CD4-positive, alpha-beta T cell treated with Interleukin-12 subunit alpha and Interleukin-12 subunit beta, for 1 hour (primary cell): ENCODE measurements around the gene PDP2.
"Not testable (repeated sequence)": the region's sequence is repeated elsewhere in the genome, so short reads cannot be mapped to it uniquely, and the experiment has no call there.

Source experiments
- DNase-seq: peaks from one replicate; pipeline ENCODE4 v3.0.0-alpha.2; 2020

PDP2 gene

GRCh38 chr16:66888647-66889615 is 8.6 kb downstream of the PDP2 start:
- no peak for DNase-seq

- no peak for DNase-seq
These were observed 9.3 kb downstream of the PDP2 start for GRCh38 chr16:66889622-66890021.

- DNase-seq: no peak
These were observed 10.5 kb downstream of the PDP2 start for GRCh38 chr16:66890799-66891198.

- no peak for DNase-seq
These were observed 11.0 kb downstream of the PDP2 start for GRCh38 chr16:66891360-66891759.

- DNase-seq: no peak
These were observed 11.5 kb downstream of the PDP2 start for GRCh38 chr16:66891797-66892196.

- no peak for DNase-seq
These were observed 13.7 kb downstream of the PDP2 start for GRCh38 chr16:66894055-66894454.

DNA sequence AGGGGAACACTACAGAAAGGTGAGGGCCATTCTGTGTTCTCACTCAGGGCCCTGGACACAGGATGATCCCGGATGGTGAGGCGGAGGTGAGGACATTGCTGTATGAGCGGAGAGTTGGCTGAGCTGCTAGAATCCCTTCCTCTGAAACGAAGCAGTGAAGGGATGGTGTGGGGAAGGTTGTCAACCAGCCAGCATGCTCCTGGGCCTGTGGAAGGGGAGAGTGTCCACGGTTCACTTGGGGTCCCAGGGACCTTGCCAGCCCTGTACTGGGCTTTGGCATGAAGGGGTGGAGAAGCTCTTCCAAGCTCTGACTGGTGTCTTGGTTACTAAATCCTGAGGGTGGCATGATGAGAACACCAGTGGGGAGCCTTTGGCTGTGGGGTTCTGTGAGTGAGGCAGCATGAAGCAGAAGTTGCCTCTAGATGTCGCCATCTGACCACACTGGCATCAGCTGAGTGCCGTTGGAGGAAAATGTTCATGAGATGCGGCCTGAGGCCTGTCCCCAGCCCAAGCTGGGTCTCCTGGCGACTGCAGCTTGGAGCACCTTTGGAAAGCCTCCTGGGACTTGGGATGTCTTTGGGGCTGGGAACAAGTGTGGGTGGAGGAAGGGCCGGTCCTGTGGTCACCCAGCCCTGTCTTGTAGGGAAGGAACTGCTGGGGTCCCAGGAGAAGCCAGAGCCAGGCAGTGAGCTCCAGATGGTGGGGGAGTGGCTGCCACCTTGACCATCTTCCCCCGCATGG is 14.8 kb downstream of the PDP2 start:
- DNase-seq: peak; percentile 65

GRCh38 chr16:66895689-66895979 is 15.3 kb downstream of the PDP2 start:
- no peak for DNase-seq

DNA sequence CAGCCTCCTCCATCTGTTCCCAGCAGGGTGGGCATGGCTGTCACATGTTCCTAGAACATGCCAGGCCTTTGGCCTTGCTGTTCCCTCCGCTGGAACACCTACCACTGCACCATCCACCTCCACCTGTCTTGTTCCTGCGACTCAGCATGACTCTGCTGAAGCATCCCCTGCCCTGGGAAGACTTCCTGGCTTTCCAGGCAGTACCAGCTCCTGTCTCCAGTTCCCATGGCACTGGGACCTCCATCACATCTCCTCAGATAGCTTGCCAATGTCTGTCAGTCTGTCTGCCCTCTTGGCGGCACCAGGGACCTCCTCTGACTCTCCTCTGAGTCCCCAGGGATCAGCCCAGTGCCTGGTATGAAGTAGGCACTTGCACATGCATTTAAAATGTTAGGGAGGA is 15.7 kb downstream of the PDP2 start:
- no peak for DNase-seq

- not testable (repeated sequence) for DNase-seq
These were observed 16.4 kb downstream of the PDP2 start for GRCh38 chr16:66896682-66897081.

DNA sequence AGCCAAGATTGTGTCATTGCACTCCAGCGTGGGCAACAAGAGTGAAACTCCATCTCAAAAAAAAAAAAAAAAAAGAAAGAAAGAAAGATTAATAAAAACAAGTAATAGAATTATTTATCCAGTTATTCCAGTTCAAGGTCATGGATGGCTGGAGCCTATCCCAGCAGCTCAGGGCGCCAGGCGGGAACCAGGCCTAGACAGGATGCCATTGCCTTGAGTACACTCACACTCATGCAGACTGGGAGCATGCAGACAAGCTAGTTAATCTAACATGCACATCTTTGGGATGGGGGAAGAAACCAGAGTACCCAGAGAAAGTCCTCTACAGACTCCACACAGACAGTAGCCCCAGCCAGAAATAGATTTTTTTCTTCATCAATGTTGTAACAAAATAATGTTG is 17.9 kb downstream of the PDP2 start:
- no peak for DNase-seq

DNA sequence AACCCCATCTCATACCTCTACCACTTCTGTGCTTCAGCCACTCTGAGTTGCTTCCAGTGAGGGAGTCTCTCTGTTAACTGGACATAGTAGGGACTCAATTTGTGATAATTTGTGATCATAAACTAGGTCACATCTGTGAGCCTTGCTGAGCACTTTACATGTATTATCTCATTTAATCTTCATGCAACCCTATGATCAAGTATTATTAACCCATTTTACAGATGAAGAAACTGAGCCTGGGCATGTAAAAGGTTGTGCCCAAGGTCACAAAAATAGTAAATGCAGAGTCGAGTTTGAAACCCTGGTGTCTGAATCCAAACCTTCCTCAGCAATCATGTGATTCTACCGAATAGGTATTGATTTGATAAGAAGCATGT is 18.6 kb downstream of the PDP2 start:
- DNase-seq: no peak

DNA sequence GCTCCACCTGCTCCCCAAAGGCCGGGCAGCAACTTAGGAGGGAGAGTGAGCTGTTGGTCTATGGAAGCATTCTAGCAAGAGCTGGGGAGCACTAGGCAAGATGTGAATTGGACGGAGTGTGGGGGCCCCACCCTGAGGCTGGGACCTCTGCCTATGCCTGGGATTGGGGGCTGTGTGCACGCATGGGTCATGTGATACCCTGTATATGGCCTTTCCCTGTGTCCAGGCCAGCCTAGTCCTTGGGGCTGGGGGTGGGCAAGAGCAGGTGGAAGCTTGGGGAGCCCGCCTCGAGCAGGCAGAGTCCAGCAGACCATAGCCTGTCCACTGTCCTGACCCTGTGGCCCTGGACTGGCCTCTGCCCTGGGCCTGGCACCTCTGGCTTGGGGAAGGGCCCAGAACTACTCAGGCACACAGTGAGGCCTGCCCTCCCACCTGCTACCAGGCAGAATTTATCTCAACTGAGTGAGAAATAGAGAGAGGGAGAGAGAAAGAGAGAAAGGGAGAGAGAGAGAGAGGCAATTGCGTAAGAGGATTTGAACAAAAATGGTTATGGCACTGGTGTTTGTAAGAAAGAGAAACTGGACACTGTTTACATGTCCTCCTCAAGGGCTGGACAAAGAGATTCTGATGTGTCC is 19.1 kb downstream of the PDP2 start:
- DNase-seq: no peak

DNA sequence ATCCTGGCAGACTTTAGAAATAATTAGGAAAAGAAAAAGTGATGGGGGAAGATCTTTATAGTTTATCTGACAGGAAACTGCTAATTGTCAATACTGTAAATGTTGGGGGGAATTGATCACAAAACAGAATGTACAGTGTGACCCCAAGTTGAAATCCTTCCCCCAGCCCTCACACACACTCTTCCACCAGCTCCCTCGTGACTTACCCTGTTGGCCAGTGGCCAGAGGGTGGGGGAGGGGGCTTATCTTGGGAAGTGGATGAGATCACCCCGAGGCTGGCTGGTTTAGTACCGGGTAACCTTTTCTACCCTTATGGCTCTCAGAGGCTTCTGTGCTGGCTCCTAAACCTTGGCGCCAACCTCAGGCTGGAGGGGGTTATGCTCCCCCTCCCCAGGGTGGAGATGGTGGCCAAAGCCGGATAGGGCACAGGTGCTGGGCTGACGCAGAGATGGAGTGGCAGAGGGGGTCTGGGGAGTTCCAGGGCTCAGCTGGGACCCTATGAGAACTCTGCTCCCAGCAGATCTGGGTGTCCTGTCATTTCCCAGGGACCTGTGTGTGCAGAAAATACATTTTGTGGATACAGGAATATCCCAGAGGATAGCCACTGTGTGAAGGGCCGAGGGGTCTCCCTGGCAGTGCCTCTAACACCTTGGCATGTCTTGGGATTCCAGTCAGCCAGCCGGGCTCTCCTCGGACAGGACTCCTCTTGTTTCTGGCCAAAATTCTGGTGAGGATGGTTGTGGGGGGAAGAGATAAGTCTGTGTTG is 19.8 kb downstream of the PDP2 start:
- DNase-seq: no peak

DNA sequence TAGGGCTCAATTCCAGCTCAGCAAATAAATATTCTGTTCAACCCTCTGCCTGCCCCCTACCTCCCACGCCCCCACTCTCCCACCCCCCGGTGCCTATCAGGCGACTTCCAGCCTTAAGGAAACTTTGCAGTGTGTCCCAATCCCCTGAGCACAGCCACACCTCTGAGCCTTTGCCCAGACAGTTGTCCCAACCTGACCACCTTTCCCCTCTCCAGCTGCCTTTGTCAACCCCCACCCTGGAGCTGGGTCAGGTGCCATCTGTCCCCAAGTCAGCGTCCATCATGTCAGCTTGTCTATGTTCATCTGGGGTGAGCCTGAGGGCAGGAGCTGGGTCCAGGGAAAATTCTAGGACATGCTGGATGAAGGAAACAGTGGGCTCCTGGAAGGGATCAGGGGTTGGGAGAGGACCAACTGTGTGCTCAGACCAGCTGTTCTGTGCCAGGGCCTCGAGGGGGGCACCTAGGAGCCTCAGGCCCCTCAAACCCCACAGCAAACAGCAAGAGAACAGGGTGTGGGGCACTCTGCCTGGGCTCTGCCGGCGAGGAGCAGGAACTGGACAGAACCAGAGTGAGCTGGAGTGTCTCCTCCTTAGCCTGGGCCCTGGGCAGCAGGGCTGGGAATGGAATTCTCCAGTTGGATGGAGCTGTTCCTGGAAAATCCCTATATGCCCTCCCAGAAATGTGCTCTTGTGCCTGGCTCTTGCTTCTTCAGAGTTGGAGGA is 20.6 kb downstream of the PDP2 start:
- no peak for DNase-seq

DNA sequence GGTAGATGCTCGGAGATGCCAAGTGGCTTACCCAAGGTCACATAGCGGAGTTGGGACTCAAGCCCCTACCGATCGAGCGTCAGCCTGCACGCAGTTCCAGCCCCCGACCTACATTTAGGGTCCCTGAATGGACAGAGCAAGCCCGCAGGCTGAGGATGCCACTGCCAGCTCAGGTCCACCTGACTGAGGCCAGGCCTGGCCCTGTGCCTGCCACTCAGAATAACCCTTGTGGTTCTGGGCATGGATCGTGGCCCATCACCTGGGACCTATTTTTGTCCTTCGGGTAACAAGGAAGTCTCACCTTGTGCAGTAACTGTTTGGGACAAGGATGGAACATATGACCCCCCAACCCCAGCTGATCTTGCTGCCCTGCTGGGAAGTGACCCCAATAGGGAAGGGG is 21.3 kb downstream of the PDP2 start:
- DNase-seq: no peak

DNA sequence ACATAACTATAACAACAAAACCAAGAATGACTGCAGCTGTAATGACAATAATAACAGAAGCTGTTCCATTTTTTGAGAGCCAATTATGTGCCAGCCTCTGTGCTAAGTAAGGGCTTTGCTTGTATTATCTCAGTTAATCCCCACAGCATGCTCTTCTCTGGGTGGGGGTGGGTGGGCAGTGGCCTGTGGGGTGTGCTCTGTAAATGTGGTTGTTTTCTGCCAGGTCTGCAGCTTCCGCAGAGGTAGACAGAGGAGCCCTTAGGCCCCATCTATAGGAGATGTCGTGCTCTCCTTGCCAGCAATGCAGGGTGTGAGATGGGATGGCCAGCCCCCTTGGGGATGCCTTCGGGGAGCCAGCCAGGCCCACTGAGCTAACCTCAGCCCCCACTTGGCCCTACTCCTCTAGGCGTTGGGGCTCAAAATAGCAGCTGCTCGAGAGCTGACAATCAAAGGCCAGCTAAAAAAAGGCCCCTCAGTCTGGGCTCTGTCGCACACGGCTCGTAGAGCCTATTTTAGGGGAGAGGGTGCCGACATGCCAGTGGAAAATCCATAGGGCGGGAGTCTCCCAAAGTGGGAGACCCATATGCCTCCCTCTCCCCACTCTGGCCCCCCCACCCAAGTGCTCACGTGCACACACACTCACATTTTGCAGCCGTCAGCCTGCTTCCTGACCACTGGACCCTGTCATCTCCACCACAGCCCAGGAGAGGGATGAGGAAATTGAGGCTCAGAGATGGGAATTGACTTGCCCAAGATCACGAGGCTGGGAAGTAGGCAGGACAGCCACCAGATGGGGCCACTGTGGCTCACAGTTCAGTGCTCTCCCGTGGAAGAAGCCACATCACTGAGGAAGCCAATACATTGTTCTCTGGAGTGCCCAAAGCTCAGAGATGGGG is 22.6 kb downstream of the PDP2 start:
- no peak for DNase-seq

GRCh38 chr16:66903544-66904427 is 23.5 kb downstream of the PDP2 start:
- no peak for DNase-seq

GRCh38 chr16:66904428-66904845 is 24.1 kb downstream of the PDP2 start:
- no peak for DNase-seq
